ENCODE data around the gene CDH15. TPM values are rescaled to one million over a fixed set of nuclear protein-coding genes. Genes with fewer than 3 reads are reported as not detected.

CDH15 gene
- total and polyA plus RNA-seq, 2 of the 13 experiments (the other 11 are each of a cell fraction or from before 2014, with no cell fraction given): 0.74 to 2.2 TPM

GRCh38 chr16:89216315-89217137 is 45.0 kb downstream of the CDH15 start (continued):
- TF ChIP-seq KDM6A (CRISPR knock-in tag; IDR thresholded peaks at IDR 0.05; ENCODE audit: low read depth) (no peak), ZNF879 (CRISPR knock-in tag; IDR thresholded peaks at IDR 0.05) (no peak), ATF7 (IDR thresholded peaks at IDR 0.05) (no peak), ATF7 (CRISPR knock-in tag; IDR thresholded peaks at IDR 0.05) (no peak), ZSCAN20 (CRISPR knock-in tag; IDR thresholded peaks at IDR 0.05; ENCODE audit: borderline replicate concordance) (no peak), NCOA2 (CRISPR knock-in tag; IDR thresholded peaks at IDR 0.05) (no peak), NFYB (CRISPR knock-in tag; IDR thresholded peaks at IDR 0.05) (no peak), ZNF318 (CRISPR knock-in tag; IDR thresholded peaks at IDR 0.05) (no peak), ZBED4 (CRISPR knock-in tag; IDR thresholded peaks at IDR 0.05; ENCODE audit: borderline replicate concordance) (no peak), KAT7 (CRISPR knock-in tag; IDR thresholded peaks at IDR 0.05; ENCODE audit: borderline replicate concordance) (no peak), ZMAT5 (CRISPR knock-in tag; IDR thresholded peaks at IDR 0.05; ENCODE audit: borderline replicate concordance, low read depth) (no peak), DNMT1 (CRISPR knock-in tag; IDR thresholded peaks at IDR 0.05) (no peak), ZNF615 (CRISPR knock-in tag; IDR thresholded peaks at IDR 0.05; ENCODE audit: borderline replicate concordance) (0 out of 2 replicates have a peak, but pooled peaks have one; percentile 14), ZNF383 (CRISPR knock-in tag; IDR thresholded peaks at IDR 0.05; ENCODE audit: borderline replicate concordance) (no peak), ZNF577 (CRISPR knock-in tag; IDR thresholded peaks at IDR 0.05; ENCODE audit: borderline replicate concordance, low read depth) (no peak), MTERF4 (CRISPR knock-in tag; IDR thresholded peaks at IDR 0.05) (no peak)
